ENCODE measurements around the gene OVAAL.

OVAAL gene

GRCh38 chr1:180558664-180559063 lies at the start of gene OVAAL:
OVAAL (plus strand) TSS chr1:180558964.
- no peak for DNase-seq

- DNase-seq, result no peak
Observed at GRCh38 chr1:180510882-180511281, 47.9 kb upstream of the OVAAL start.

- no peak for DNase-seq
Observed at GRCh38 chr1:180513531-180513930, 45.2 kb upstream of the OVAAL start.

GRCh38 chr1:180515364-180515763 lies 43.4 kb upstream of the OVAAL start:
- no peak for DNase-seq

- DNase-seq, result peak; percentile 41
Observed at GRCh38 chr1:180515857-180516388, 42.8 kb upstream of the OVAAL start.

- no peak for DNase-seq
Observed at GRCh38 chr1:180519846-180520245, 38.9 kb upstream of the OVAAL start.

GRCh38 chr1:180521474-180522212 lies 37.1 kb upstream of the OVAAL start:
- no peak for DNase-seq

GRCh38 chr1:180522213-180522515 lies 36.6 kb upstream of the OVAAL start:
- no peak for DNase-seq

GRCh38 chr1:180524160-180524914 lies 34.4 kb upstream of the OVAAL start:
- DNase-seq, result no peak

- DNase-seq, result no peak
Observed at GRCh38 chr1:180524915-180525714, 33.6 kb upstream of the OVAAL start.

GRCh38 chr1:180525715-180526039 lies 33.1 kb upstream of the OVAAL start:
- DNase-seq, result no peak

- DNase-seq, result no peak
Observed at GRCh38 chr1:180527101-180527669, 31.6 kb upstream of the OVAAL start.

- DNase-seq, result no peak
Observed at GRCh38 chr1:180528868-180529470, 29.8 kb upstream of the OVAAL start.

GRCh38 chr1:180530501-180530900 lies 28.3 kb upstream of the OVAAL start:
- no peak for DNase-seq

GRCh38 chr1:180532854-180533253 lies 25.9 kb upstream of the OVAAL start:
- DNase-seq, result no peak

GRCh38 chr1:180533266-180533987 lies 25.3 kb upstream of the OVAAL start:
- peak; percentile 39 for DNase-seq

GRCh38 chr1:180534214-180534613 lies 24.6 kb upstream of the OVAAL start:
- DNase-seq, result no peak

- no peak for DNase-seq
Observed at GRCh38 chr1:180535418-180535999, 23.3 kb upstream of the OVAAL start.

- DNase-seq, result no peak
Observed at GRCh38 chr1:180536821-180537372, 21.9 kb upstream of the OVAAL start.

GRCh38 chr1:180539136-180539535 lies 19.6 kb upstream of the OVAAL start:
- no peak for DNase-seq

Data from 8988T (cell line).